Type B pancreatic cell (in vitro differentiated cells): ENCODE results near the gene RAB5IF. TPM values are rescaled to one million over a fixed set of nuclear protein-coding genes. Genes with fewer than 3 reads are reported as not detected.

Source experiments
- DNase-seq: peaks from one replicate; pipeline ENCODE4 v3.0.0; 2021; ENCODE audit warnings: mixed read lengths; ENCODE audit not compliant: unreplicated experiment; ENCODE audit errors: extremely low spot score
- H3K27ac Mint-ChIP-seq: 2 replicates; pipeline ENCODE4 v1.8.0; 2021; ENCODE audit warnings: mild to moderate bottlenecking, mixed read lengths
- H3K27me3 Mint-ChIP-seq: 2 replicates; pipeline ENCODE4 v1.8.0; 2021; ENCODE audit warnings: mixed read lengths
- H3K36me3 Mint-ChIP-seq: 2 replicates; pipeline ENCODE4 v1.8.0; 2021; ENCODE audit warnings: mixed read lengths
- H3K4me1 Mint-ChIP-seq: one replicate; pipeline ENCODE4 v1.8.0; 2021; ENCODE audit warnings: mixed read lengths; ENCODE audit not compliant: unreplicated experiment
- H3K4me3 Mint-ChIP-seq: 2 replicates; pipeline ENCODE4 v1.8.0; 2021; ENCODE audit warnings: mild to moderate bottlenecking, mixed read lengths
- H3K9me3 Mint-ChIP-seq: 2 replicates; pipeline ENCODE4 v1.8.0; 2021; ENCODE audit warnings: mixed read lengths
- total RNA-seq: library from RNA; stranded (reverse); gene quantifications from 2 replicates; pipeline ENCODE4 v1.2.1, GENCODE V29; 2021; ENCODE audit warnings: low replicate concordance
- TF ChIP-seq, protein P1 (sequence below): fragments of 200-600 bp; sonication (generic); conservative IDR thresholded peaks from 2 replicates; pipeline ENCODE4 v1.5.0; 2021; ENCODE audit warnings: antibody characterized with exemption, mild to moderate bottlenecking

RAB5IF gene
- total RNA-seq, 1 donor from 2014 or later, result 85.8 TPM

DNA sequence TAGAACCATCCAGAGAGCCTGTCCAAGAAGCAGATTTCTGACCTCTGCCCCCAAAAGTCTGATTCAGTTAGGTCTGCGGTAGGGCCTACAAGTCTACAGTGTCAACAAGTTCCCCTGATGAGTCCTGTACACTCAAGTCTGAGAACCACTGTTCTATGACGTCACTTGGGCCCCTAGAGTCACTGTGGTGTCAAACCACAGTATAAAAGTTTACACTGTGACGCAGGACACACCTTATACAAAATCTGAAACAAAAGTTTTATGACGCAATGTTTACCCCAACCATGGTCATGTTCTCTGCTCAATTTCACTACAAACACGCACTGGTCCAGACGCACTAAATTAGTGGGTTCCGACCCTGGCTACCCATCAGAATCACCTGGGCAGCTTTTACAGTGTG, 22.5 kb downstream of the RAB5IF start:
- H3K4me1 Mint-ChIP-seq, result peaks cover 8% of the 10 kb centered on the region
- TF ChIP-seq, protein P1, sequence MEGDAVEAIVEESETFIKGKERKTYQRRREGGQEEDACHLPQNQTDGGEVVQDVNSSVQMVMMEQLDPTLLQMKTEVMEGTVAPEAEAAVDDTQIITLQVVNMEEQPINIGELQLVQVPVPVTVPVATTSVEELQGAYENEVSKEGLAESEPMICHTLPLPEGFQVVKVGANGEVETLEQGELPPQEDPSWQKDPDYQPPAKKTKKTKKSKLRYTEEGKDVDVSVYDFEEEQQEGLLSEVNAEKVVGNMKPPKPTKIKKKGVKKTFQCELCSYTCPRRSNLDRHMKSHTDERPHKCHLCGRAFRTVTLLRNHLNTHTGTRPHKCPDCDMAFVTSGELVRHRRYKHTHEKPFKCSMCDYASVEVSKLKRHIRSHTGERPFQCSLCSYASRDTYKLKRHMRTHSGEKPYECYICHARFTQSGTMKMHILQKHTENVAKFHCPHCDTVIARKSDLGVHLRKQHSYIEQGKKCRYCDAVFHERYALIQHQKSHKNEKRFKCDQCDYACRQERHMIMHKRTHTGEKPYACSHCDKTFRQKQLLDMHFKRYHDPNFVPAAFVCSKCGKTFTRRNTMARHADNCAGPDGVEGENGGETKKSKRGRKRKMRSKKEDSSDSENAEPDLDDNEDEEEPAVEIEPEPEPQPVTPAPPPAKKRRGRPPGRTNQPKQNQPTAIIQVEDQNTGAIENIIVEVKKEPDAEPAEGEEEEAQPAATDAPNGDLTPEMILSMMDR, result no peak
- no peaks in the 10 kb centered on the region for H3K36me3 Mint-ChIP-seq
- DNase-seq, result no peak
- H3K4me3 Mint-ChIP-seq, result no peak overlapping the region
- H3K27me3 Mint-ChIP-seq, result no peaks in the 10 kb centered on the region
- no peaks in the 10 kb centered on the region for H3K9me3 Mint-ChIP-seq
- H3K27ac Mint-ChIP-seq, result no peak overlapping the region

DNA sequence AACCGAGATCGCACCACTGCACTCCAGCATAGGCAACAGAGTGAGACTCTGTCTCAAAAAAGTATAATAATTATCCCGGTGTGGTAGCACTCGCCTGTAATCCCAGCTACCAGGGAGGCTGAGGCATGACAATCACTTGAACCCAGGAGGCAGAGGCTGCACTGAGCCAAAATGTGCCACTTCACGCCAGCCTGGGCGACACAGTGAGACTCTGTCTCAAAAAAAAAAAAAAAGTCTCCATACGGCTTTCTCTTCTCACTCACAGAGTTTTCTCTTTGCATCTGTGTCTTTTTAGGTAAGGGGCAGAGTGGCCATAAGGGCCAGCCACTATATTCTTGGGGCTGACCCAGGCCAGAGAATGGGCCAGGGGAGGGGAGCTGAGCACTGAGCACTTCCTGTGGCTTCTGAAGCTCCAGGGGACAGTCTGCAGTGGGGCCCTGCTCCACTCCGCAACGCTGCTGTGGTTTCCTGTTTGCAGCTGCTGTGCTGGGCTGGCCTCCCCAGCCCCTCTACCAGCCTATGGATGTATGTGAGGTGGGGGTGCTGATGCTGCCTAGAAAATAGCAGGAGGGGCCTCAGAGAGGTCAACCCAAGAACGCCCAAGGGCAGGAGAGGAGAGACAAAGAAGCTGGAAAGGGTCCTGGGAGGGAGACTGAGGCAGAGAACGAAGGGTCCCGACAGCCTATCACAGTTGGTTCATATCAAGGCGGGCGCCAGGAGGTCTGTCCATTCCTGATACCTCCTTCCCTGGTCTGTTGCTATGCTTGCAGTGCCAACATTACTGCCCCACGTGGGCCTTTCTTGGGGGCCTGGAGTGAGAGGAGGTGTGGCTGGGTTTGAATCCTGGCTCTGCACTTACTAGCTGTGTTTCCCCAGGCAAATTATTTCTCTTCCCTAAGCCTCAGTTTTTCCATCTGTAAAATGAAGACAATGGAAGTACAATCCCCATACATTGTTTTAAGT, 24.4 kb downstream of the RAB5IF start:
- TF ChIP-seq, protein P1, result no peak
- Mint-ChIP-seq H3K27me3 (no peaks in the 10 kb centered on the region), H3K4me3 (no peak overlapping the region), H3K9me3 (no peaks in the 10 kb centered on the region), H3K27ac (no peak overlapping the region), H3K4me1 (no peaks in the 10 kb centered on the region), H3K36me3 (no peaks in the 10 kb centered on the region)
- no peak for DNase-seq

DNA sequence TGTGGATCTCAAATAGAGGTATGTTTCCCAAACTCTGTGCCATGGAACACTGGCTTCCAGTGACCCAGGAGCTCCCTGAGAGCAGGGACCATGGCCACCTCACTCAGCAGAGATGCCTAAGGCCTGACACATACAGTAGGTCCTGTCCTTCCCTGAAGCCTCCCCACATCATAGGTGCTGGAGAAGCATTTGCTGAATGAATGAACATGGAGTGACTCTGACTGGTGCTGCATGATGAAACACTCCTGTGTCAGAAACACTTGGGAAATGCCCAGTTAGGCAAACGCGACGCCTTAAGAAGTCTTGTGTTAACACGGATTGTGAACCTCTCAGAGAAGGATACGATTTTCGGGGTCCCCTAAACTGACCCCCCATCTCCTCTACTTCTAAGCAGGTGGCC, 26.1 kb downstream of the RAB5IF start:
- no peak overlapping the region for H3K4me3 Mint-ChIP-seq
- H3K36me3 Mint-ChIP-seq, result no peaks in the 10 kb centered on the region
- no peaks in the 10 kb centered on the region for H3K9me3 Mint-ChIP-seq
- H3K4me1 Mint-ChIP-seq, result no peaks in the 10 kb centered on the region
- TF ChIP-seq, protein P1, result no peak
- DNase-seq, result no peak
- H3K27ac Mint-ChIP-seq, result no peak overlapping the region
- H3K27me3 Mint-ChIP-seq, result no peaks in the 10 kb centered on the region

DNA sequence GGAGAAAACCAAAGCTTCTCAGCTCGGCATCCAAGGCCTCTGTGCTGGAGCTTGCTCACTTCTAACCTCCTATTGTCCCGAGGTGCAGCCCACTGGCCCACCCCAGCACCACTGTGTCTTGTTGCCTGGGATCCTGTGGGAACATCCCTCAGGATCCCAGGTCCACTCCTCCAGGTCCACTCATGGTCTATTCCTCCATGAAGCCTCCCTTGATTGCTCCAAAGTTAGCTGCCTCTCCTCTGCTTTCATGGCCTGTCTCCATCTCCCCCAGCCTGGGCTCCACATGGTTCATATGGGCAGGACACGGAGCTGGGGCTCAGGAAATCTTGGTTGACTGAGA, 26.5 kb downstream of the RAB5IF start:
- TF ChIP-seq, protein P1, result no peak
- H3K9me3 Mint-ChIP-seq, result no peaks in the 10 kb centered on the region
- H3K36me3 Mint-ChIP-seq, result no peaks in the 10 kb centered on the region
- H3K4me3 Mint-ChIP-seq, result no peak overlapping the region
- no peak overlapping the region for H3K27ac Mint-ChIP-seq
- no peak for DNase-seq
- H3K4me1 Mint-ChIP-seq, result no peaks in the 10 kb centered on the region
- no peaks in the 10 kb centered on the region for H3K27me3 Mint-ChIP-seq

DNA sequence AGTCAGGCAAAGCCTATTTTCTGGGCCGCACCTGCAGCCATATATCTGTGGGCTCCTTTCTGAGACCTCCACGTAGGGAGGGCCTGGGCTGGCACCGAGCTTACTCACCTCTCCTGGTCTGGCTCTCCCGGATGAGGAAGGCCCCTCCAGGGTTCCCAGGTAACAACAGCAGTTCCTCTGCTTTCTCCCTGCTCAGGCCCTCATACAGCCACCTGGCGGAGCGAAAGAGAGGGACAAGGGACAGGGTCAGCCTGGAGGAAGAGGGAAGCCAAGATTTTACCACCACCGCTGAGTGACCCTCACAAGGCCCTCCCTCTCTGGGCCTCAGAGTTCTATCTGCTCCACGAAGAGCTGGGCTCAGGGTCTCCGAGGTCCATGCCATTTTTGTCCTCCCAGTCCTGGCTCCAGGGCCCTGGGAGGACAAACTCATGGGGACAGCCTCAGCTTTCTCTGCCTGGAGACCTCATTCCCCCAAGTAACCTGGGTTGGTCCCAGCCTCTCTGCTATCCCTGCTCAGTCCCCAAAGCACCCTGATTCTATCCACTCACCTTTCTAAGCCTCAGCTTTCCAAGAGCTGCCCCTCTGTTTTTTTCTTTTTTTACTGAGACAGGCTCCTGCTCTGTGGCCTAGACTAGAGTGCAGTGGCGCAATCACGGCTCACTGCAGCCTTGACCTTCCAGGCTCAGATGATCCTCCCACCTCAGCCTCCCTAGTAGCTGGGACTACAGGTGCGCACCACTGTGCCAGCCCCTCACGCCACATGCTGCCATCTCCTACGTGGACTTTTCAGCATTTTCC, 27.1 kb downstream of the RAB5IF start:
- TF ChIP-seq, protein P1, result no peak
- H3K27me3 Mint-ChIP-seq, result no peaks in the 10 kb centered on the region
- H3K4me1 Mint-ChIP-seq, result no peaks in the 10 kb centered on the region
- no peaks in the 10 kb centered on the region for H3K9me3 Mint-ChIP-seq
- no peaks in the 10 kb centered on the region for H3K36me3 Mint-ChIP-seq
- no peak for DNase-seq
- H3K27ac Mint-ChIP-seq, result no peak overlapping the region
- no peak overlapping the region for H3K4me3 Mint-ChIP-seq
